Uterus (tissue), 4 donors: ENCODE results near the gene HSD17B8. TPM values are rescaled to one million over a fixed set of nuclear protein-coding genes. Genes with fewer than 3 reads are reported as not detected.
"Not testable (repeated sequence)": the region's sequence is repeated elsewhere in the genome, so short reads cannot be mapped to it uniquely, and the experiment has no call there.

Experiments used
- DNase-seq, 2 donors: peaks; one replicate each; pipeline ENCODE4 v3.0.0-alpha.2; 2019 to 2020
- H3K27ac ChIP-seq, 2 donors: fragments of 200-600 bp; sonication (generic); 1 replicate in 1 of 2; 2 replicates in 1 of 2; pipeline ENCODE4 v1.5.1; 2016 to 2018
- H3K27me3 ChIP-seq, 2 donors: fragments of 200-600 bp; sonication (generic); one replicate each; pipeline ENCODE4 v1.5.1; 2018 to 2019; ENCODE audit warnings: control low read depth in 1 of 2
- H3K36me3 ChIP-seq, 2 donors: fragments of 200-600 bp; sonication (generic); one replicate each; pipeline ENCODE4 v1.5.1; 2019; ENCODE audit warnings: control low read depth in 1 of 2
- H3K4me1 ChIP-seq, 2 donors: fragments of 200-600 bp; sonication (generic); one replicate each; pipeline ENCODE4 v1.5.1; 2018 to 2019; ENCODE audit warnings: control low read depth in 1 of 2
- H3K4me3 ChIP-seq, 2 donors: fragments of 200-600 bp; sonication (generic); 1 replicate in 1 of 2; 2 replicates in 1 of 2; pipeline ENCODE4 v1.5.1; 2018 to 2019; ENCODE audit warnings: mild to moderate bottlenecking in 1 of 2
- H3K9me3 ChIP-seq, 2 donors: fragments of 200-600 bp; sonication (generic); one replicate each; pipeline ENCODE4 v1.5.1; 2019; ENCODE audit warnings: control low read depth in 1 of 2
- POLR2A ChIP-seq, 2 donors: fragments of 450-650 bp; IDR thresholded peaks; one replicate each; pipeline ENCODE4 v1.6.1; 2016; ENCODE audit warnings: antibody characterized with exemption in 2 of 2, mild to moderate bottlenecking in 1 of 2, moderate library complexity in 1 of 2
- intact Hi-C: fragments of 100-400 bp; cut with DNase I; formaldehyde crosslinking; loops from one replicate; pipeline ENCODE4 v1.15.1; 2023; ENCODE audit warnings: low total_unique reads
- total RNA-seq, 4 donors: library from RNA; depleted of rRNA in 3 of 4; stranded (reverse); fragments of >200 nt in 3 of 4; gene quantifications; one replicate each; pipeline versions ENCODE4 v1.1.0 to v1.2.4, GENCODE V29; 2014 to 2023
- TF ChIP-seq, protein P1 (sequence below), 4 experiments: fragments of 200-600 bp in 2 of 4; fragments of 450-650 bp in 2 of 4; sonication (generic) in 2 of 4; IDR thresholded peaks; one replicate each; pipeline ENCODE4 v1.5.1; 2016 to 2019; ENCODE audit warnings: antibody characterized with exemption in 4 of 4, mild to moderate bottlenecking in 2 of 4, moderate library complexity in 1 of 4
- donor health status: DM: yes; HTN: yes; CAD: no.

The HSD17B8 gene
- total RNA-seq, 4 donors from 2014 or later, result 2.6 to 11.3 (median 5.8) TPM; not detected in 1

DNA sequence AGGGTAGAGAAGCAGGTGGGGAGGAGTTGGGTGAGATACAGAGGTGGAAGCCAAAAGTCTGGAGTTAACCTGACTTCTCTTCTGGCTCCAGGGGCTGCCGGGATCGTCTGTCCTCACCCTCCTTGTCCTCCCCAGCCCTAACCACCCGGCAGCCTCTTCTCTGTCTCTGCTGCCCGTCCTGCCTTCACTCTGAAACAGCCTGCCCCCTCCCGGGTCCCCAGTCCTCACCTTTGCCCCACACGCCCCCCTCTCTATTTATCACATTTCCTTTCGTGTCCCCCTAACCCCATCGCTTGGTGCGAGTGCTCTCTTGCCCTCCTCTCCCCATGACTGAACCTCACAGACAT is 9.5 kb downstream of the HSD17B8 start:
- Histone ChIP-seq H3K4me1 (no peaks in the 10 kb centered on the region), H3K36me3 (no peaks in the 10 kb centered on the region), H3K9me3 (no peaks in the 10 kb centered on the region), H3K4me3 (peak overlapping the region in 1 of 2 donors; percentile 41), H3K27me3 (no peaks in the 10 kb centered on the region), H3K27ac (peak overlapping the region; percentile 31 to 42)
- intact Hi-C loops, result no loop called here
- TF ChIP-seq, protein P1, sequence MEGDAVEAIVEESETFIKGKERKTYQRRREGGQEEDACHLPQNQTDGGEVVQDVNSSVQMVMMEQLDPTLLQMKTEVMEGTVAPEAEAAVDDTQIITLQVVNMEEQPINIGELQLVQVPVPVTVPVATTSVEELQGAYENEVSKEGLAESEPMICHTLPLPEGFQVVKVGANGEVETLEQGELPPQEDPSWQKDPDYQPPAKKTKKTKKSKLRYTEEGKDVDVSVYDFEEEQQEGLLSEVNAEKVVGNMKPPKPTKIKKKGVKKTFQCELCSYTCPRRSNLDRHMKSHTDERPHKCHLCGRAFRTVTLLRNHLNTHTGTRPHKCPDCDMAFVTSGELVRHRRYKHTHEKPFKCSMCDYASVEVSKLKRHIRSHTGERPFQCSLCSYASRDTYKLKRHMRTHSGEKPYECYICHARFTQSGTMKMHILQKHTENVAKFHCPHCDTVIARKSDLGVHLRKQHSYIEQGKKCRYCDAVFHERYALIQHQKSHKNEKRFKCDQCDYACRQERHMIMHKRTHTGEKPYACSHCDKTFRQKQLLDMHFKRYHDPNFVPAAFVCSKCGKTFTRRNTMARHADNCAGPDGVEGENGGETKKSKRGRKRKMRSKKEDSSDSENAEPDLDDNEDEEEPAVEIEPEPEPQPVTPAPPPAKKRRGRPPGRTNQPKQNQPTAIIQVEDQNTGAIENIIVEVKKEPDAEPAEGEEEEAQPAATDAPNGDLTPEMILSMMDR (IDR thresholded peaks at IDR 0.05), result no peak
- DNase-seq, result no peak

DNA sequence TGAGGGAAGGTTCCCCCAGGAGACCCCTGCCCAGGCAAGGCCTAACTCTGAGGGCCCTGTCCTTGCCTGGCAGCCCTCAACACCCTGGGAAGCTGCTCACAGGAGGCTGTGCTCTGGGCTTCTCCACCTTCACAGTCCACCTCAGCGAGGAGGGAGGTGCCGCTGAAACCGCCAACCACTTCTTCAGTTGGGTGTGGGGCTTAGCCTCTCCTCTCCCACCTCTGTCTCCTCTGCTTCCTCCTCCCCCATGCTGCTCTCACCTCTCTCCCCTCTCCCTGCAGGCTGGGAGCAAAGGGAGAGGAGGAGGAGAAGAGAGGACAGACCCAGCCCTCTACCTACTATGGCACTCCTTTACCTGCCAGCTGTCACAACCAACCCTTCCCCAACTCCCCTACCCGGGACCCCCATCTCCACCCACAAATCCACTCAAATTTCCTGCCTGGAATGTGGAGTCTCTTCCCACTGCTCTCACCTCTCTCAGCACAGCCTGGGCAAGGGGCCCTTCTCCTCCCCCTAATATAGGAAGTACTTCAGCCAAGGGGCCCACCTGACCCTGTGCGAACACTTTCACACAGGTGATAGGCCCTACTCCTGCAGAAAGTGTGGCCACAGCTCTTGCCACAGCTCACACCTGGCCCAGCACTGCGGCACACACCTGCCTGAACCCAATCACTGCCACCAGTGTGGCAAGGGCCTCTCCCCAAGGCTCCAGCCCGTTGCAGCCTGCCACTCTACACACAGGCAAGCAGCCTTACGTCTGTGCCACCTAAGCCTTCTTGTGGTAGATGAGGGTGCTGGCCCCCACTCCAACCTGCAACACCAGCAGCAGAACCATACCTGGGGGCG is 11.0 kb downstream of the HSD17B8 start:
- H3K4me3 ChIP-seq, result no peak overlapping the region
- no peak overlapping the region for H3K27ac ChIP-seq
- intact Hi-C loops, result no loop called here
- no peaks in the 10 kb centered on the region for H3K9me3 ChIP-seq
- H3K36me3 ChIP-seq, result no peaks in the 10 kb centered on the region
- DNase-seq, result no peak
- TF ChIP-seq POLR2A (IDR thresholded peaks at IDR 0.05), result no peak
- TF ChIP-seq, protein P1 (IDR thresholded peaks at IDR 0.05), result no peak
- H3K4me1 ChIP-seq, result no peaks in the 10 kb centered on the region
- no peaks in the 10 kb centered on the region for H3K27me3 ChIP-seq

- intact Hi-C loops, result no loop called here
- H3K9me3 ChIP-seq, result no peaks in the 10 kb centered on the region
- H3K36me3 ChIP-seq, result no peaks in the 10 kb centered on the region
- no peak for TF ChIP-seq POLR2A (IDR thresholded peaks at IDR 0.05)
- TF ChIP-seq, protein P1 (IDR thresholded peaks at IDR 0.05), result no peak
- no peak overlapping the region for H3K4me3 ChIP-seq
- DNase-seq, result no peak
- H3K27me3 ChIP-seq, result no peaks in the 10 kb centered on the region
- H3K27ac ChIP-seq, result no peak overlapping the region
- no peaks in the 10 kb centered on the region for H3K4me1 ChIP-seq
Observed at GRCh38 chr6:33216117-33216649, 11.7 kb downstream of the HSD17B8 start.

GRCh38 chr6:33217246-33217645 is 12.8 kb downstream of the HSD17B8 start:
- no peaks in the 10 kb centered on the region for H3K4me1 ChIP-seq
- intact Hi-C loops, result no loop called here
- no peak for TF ChIP-seq POLR2A (IDR thresholded peaks at IDR 0.05)
- TF ChIP-seq, protein P1 (IDR thresholded peaks at IDR 0.05), result no peak
- no peak for DNase-seq
- H3K36me3 ChIP-seq, result no peaks in the 10 kb centered on the region
- no peak overlapping the region for H3K27ac ChIP-seq
- H3K27me3 ChIP-seq, result no peaks in the 10 kb centered on the region
- H3K4me3 ChIP-seq, result no peak overlapping the region
- no peaks in the 10 kb centered on the region for H3K9me3 ChIP-seq

DNA sequence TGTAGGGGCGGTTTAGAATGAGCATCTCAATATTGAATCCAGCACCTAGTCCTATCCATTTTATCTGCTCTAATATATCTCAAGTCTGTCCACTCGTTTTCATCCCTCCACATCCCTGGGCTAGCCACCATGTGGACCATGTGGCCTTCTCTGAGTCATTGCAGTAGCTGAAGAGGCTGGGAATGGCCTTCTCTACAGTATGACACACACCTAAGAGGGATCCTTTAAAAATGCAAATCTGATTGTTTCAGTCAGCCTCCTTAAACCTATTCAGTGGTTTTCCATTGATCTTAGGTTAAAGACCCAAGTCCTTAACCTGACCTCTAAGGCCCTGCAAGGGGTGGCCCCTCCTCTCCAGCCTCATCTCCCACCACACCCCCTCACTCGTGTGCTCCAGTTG is 13.2 kb downstream of the HSD17B8 start:
- intact Hi-C loops, result no loop called here

DNA sequence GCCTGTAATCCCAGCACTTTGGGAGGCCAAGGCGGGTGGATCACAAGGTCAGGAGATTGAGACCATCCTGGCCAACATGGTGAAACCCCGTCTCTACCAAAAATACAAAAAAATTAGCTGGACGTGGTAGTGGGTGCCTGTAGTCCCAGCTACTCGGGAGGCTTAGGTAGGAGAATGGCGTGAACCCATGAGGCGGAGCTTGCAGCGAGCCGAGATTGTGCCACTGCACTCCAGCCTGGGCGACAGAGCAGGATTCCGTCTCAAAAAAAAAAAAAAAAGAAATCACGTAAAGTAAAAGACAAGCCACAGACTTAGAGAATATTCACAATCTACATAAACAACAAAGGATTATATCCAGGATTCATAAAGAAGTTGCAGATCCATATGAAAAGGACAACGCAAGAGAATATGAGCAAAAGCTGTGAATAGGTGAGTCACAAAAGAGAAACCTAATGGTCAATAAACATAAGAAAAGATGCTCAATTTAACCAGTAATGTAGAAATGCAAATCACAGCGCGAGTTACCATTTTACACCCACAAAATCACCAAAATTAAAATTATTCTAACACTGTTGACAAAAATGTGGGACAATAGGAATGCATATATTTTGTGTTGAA is 22.2 kb downstream of the HSD17B8 start:
- intact Hi-C loops, H3K4me1 ChIP-seq, H3K9me3 ChIP-seq, DNase-seq, H3K27me3 ChIP-seq, H3K27ac ChIP-seq, H3K36me3 ChIP-seq, H3K4me3 ChIP-seq: not testable (repeated sequence)

More for the DNA sequence above, 13.2 kb downstream of the HSD17B8 start:
- Histone ChIP-seq H3K27me3 (no peaks in the 10 kb centered on the region), H3K9me3 (no peaks in the 10 kb centered on the region), H3K27ac (no peak overlapping the region), H3K4me1 (no peaks in the 10 kb centered on the region), H3K36me3 (no peaks in the 10 kb centered on the region), H3K4me3 (no peak overlapping the region)
- no peak for TF ChIP-seq POLR2A (IDR thresholded peaks at IDR 0.05)
- TF ChIP-seq, protein P1 (IDR thresholded peaks at IDR 0.05), result no peak
- DNase-seq, result no peak
